Astrocyte (in vitro differentiated cells and primary cell): ENCODE measurements around the gene PTPN22. TPM values are rescaled to one million over a fixed set of nuclear protein-coding genes. Genes with fewer than 3 reads are reported as not detected.

Experiments
- DNase-seq: peaks from one replicate; pipeline ENCODE4 v3.0.0-alpha.2; 2010; ENCODE audit warnings: low read depth
- FAIRE-seq: peaks from 2 replicates; lab custom pipeline; 2011; peaks lifted over from hg19 to GRCh38; lab: Jason Lieb, UNC
- H2AFZ ChIP-seq: 2 replicates; pipeline ENCODE4 v1.6.0; 2012; ENCODE audit warnings: low read depth, low read length, inconsistent platforms
- H3K27ac ChIP-seq: 2 replicates; pipeline ENCODE4 v1.5.1; 2011; ENCODE audit warnings: low read depth, low read length, inconsistent platforms
- H3K27me3 ChIP-seq: 2 replicates; pipeline ENCODE4 v1.6.0; 2011; ENCODE audit warnings: low read length, inconsistent platforms; ENCODE audit not compliant: insufficient read depth
- H3K36me3 ChIP-seq: 2 replicates; pipeline ENCODE4 v1.5.1; 2011; ENCODE audit warnings: low read length, inconsistent platforms; ENCODE audit not compliant: insufficient read depth
- H3K4me1 ChIP-seq: 2 replicates; pipeline ENCODE4 v1.5.1; 2011; ENCODE audit warnings: low read length, inconsistent platforms; ENCODE audit not compliant: insufficient read depth
- H3K4me2 ChIP-seq: 2 replicates; pipeline ENCODE4 v1.6.0; 2012; ENCODE audit warnings: low read length, inconsistent platforms
- H3K4me3 ChIP-seq: 2 replicates; pipeline ENCODE4 v1.5.1; 2011; ENCODE audit warnings: low read depth, mild to moderate bottlenecking, low read length, inconsistent platforms; ENCODE audit not compliant: insufficient read depth
- H3K79me2 ChIP-seq: 2 replicates; pipeline ENCODE4 v1.6.0; 2012; ENCODE audit warnings: mild to moderate bottlenecking, low read length, inconsistent platforms; ENCODE audit not compliant: insufficient read depth
- H3K9ac ChIP-seq: 2 replicates; pipeline ENCODE4 v1.6.0; 2012; ENCODE audit warnings: mild to moderate bottlenecking, low read length, inconsistent platforms
- H3K9me3 ChIP-seq: 2 replicates; pipeline ENCODE4 v1.5.1; 2012; ENCODE audit warnings: low read depth, mild to moderate bottlenecking, low read length, inconsistent platforms; ENCODE audit not compliant: insufficient read depth
- H4K20me1 ChIP-seq: 2 replicates; pipeline ENCODE4 v1.6.0; 2012; ENCODE audit warnings: low read length, inconsistent platforms; ENCODE audit not compliant: insufficient read depth
- H3K27ac Mint-ChIP-seq: one replicate; pipeline ENCODE4 v1.8.0; 2021; ENCODE audit warnings: mild to moderate bottlenecking, mixed read lengths; ENCODE audit not compliant: unreplicated experiment
- H3K27me3 Mint-ChIP-seq: one replicate; pipeline ENCODE4 v1.8.0; 2021; ENCODE audit warnings: low read depth, mixed read lengths; ENCODE audit not compliant: unreplicated experiment
- H3K36me3 Mint-ChIP-seq: one replicate; pipeline ENCODE4 v1.8.0; 2021; ENCODE audit warnings: low read depth, mixed read lengths; ENCODE audit not compliant: unreplicated experiment
- H3K4me1 Mint-ChIP-seq: one replicate; pipeline ENCODE4 v1.8.0; 2021; ENCODE audit warnings: low read depth, mixed read lengths; ENCODE audit not compliant: unreplicated experiment
- H3K4me3 Mint-ChIP-seq: one replicate; pipeline ENCODE4 v1.8.0; 2021; ENCODE audit warnings: mild to moderate bottlenecking, moderate library complexity, mixed read lengths; ENCODE audit not compliant: unreplicated experiment
- H3K9me3 Mint-ChIP-seq: one replicate; pipeline ENCODE4 v1.8.0; 2021; ENCODE audit warnings: mild to moderate bottlenecking, mixed read lengths; ENCODE audit not compliant: unreplicated experiment
- EZH2 ChIP-seq: IDR thresholded peaks from 2 replicates; pipeline ENCODE4 v1.6.1; 2012; ENCODE audit warnings: mild to moderate bottlenecking, low read length, inconsistent platforms; ENCODE audit not compliant: insufficient read depth
- total RNA-seq: library from RNA; stranded (reverse); gene quantifications from 2 replicates; pipeline ENCODE4 v1.2.1, GENCODE V29; 2021
- TF ChIP-seq, protein P1 (sequence below): IDR thresholded peaks from 2 replicates; pipeline ENCODE4 v1.5.1; 2011; ENCODE audit warnings: low read depth, mild to moderate bottlenecking, inconsistent platforms, low read length, moderate library complexity; ENCODE audit not compliant: insufficient read depth

Gene PTPN22
- total RNA-seq, 1 donor from 2014 or later = 1.3 TPM

DNA sequence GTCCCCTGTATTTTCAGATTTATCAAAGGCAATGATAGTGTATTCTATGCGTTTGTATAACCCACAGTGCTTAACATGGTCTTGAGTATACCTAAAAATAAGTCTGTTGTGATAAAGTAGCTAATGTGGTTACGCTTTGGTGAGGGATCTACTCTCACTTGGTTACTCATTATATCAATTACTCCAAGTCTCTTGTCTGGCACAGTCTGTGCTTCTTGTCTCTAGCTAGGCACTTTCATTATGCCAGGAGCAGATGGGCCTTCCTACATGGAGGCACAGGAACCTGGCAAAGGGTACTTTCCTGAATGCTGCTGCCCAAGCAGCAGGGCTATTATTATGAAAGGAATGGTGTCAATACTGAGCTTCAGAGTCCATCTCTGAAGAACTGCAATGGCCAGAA lies 4.2 kb upstream of the PTPN22 start:
- FAIRE-seq = no peak
- no peak overlapping the region for H3K27ac Mint-ChIP-seq

GRCh38 chr1:113874012-113874879 lies 2.7 kb upstream of the PTPN22 start:
- H4K20me1 ChIP-seq = no peaks in the 10 kb centered on the region

More for the DNA sequence above, 4.2 kb upstream of the PTPN22 start:
- Mint-ChIP-seq H3K27me3 (peaks cover 3% of the 10 kb centered on the region), H3K4me1 (peaks cover 13% of the 10 kb centered on the region), H3K4me3 (no peak overlapping the region), H3K36me3 (no peaks in the 10 kb centered on the region), H3K9me3 (no peaks in the 10 kb centered on the region)
- H3K27me3 ChIP-seq = no peaks in the 10 kb centered on the region
- no peak overlapping the region for H3K27ac ChIP-seq
- no peak overlapping the region for H2AFZ ChIP-seq
- H3K36me3 ChIP-seq = no peaks in the 10 kb centered on the region
- no peak overlapping the region for H3K4me3 ChIP-seq
- no peak overlapping the region for H3K4me2 ChIP-seq
- H3K79me2 ChIP-seq = no peaks in the 10 kb centered on the region
- no peak overlapping the region for H3K9ac ChIP-seq
- H3K4me1 ChIP-seq = peaks cover 16% of the 10 kb centered on the region
- TF ChIP-seq, protein P1, sequence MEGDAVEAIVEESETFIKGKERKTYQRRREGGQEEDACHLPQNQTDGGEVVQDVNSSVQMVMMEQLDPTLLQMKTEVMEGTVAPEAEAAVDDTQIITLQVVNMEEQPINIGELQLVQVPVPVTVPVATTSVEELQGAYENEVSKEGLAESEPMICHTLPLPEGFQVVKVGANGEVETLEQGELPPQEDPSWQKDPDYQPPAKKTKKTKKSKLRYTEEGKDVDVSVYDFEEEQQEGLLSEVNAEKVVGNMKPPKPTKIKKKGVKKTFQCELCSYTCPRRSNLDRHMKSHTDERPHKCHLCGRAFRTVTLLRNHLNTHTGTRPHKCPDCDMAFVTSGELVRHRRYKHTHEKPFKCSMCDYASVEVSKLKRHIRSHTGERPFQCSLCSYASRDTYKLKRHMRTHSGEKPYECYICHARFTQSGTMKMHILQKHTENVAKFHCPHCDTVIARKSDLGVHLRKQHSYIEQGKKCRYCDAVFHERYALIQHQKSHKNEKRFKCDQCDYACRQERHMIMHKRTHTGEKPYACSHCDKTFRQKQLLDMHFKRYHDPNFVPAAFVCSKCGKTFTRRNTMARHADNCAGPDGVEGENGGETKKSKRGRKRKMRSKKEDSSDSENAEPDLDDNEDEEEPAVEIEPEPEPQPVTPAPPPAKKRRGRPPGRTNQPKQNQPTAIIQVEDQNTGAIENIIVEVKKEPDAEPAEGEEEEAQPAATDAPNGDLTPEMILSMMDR = no peak
- TF ChIP-seq EZH2 = no peak
- H4K20me1 ChIP-seq = no peaks in the 10 kb centered on the region
- no peak for DNase-seq
- no peaks in the 10 kb centered on the region for H3K9me3 ChIP-seq

More at GRCh38 chr1:113874012-113874879, 2.7 kb upstream of the PTPN22 start:
- no peak overlapping the region for H3K4me2 ChIP-seq
- H3K27me3 Mint-ChIP-seq = peaks cover 3% of the 10 kb centered on the region
- no peak overlapping the region for H3K27ac Mint-ChIP-seq
- H3K79me2 ChIP-seq = no peaks in the 10 kb centered on the region
- FAIRE-seq (no peak), DNase-seq (peak; percentile 74)
- TF ChIP-seq EZH2 = no peak
- TF ChIP-seq, protein P1 = peak; percentile 32
- no peak overlapping the region for H2AFZ ChIP-seq
- peaks cover 16% of the 10 kb centered on the region for H3K4me1 ChIP-seq
- peaks cover 12% of the 10 kb centered on the region for H3K4me1 Mint-ChIP-seq
- H3K36me3 ChIP-seq = no peaks in the 10 kb centered on the region
- H3K4me3 ChIP-seq = no peak overlapping the region
- H3K9me3 Mint-ChIP-seq = no peaks in the 10 kb centered on the region
- H3K9ac ChIP-seq = no peak overlapping the region
- no peaks in the 10 kb centered on the region for H3K36me3 Mint-ChIP-seq
- no peaks in the 10 kb centered on the region for H3K27me3 ChIP-seq
- H3K4me3 Mint-ChIP-seq = no peak overlapping the region
- no peaks in the 10 kb centered on the region for H3K9me3 ChIP-seq
- no peak overlapping the region for H3K27ac ChIP-seq
